Measurements from ENCODE around the gene LTB. TPM values are rescaled to one million over a fixed set of nuclear protein-coding genes. Genes with fewer than 3 reads are reported as not detected.

LTB gene
- polyA plus RNA-seq, 3 donors: 12.6 to 25.5 (median 21.6) TPM

GRCh38 chr6:31621320-31621939 is 39.2 kb upstream of the LTB start:
- H3K36me3 Mint-ChIP-seq: peaks cover 42 to 53% of the 10 kb centered on the region in 2 donors

More at GRCh38 chr6:31621320-31621939, 39.2 kb upstream of the LTB start:
- intact Hi-C loops (cut with micrococcal nuclease): loop anchor here (2.0 to 5.0 kb wide), 2 partner anchors 31 to 46 kb away; partner anchors contain the start of genes BAG6 (in 2 of the 2), CSNK2B (in 1 of the 2) and LY6G5B (in 1 of the 2)
- Histone ChIP-seq H4K20me1 (ENCODE audit: insufficient read depth, low read length) (peaks cover 23% of the 10 kb centered on the region), H3K4me3 (replicated peaks in 1 of 3; ENCODE audit: low read depth in 2 of 3, low read length in 3 of 3) (peak overlapping the region; percentile 79 to 97 (median 87)), H3K79me2 (ENCODE audit: insufficient read depth, low read length) (peaks cover 88% of the 10 kb centered on the region), H3K9me3 (replicated peaks in 1 of 2; ENCODE audit: control insufficient read depth in 1 of 2, insufficient read depth in 1 of 2, low read length in 2 of 2) (no peaks in the 10 kb centered on the region), H3K9ac (ENCODE audit: insufficient read depth, low read length, poor library complexity, severe bottlenecking) (peak overlapping the region; percentile 93), H3K36me3 (replicated peaks in 1 of 2; ENCODE audit: control insufficient read depth in 1 of 2, insufficient read depth in 2 of 2, low read length in 2 of 2) (peaks cover 33 to 45% of the 10 kb centered on the region in 2 donors), H2AFZ (ENCODE audit: insufficient read depth, low read depth, low read length, poor library complexity, severe bottlenecking) (peak overlapping the region; percentile 76), H3K27me3 (ENCODE audit: control insufficient read depth in 2 of 2, insufficient read depth in 2 of 2, low read length in 2 of 2) (no peaks in the 10 kb centered on the region), H3K27ac (ENCODE audit: low read depth in 1 of 2, low read length in 2 of 2) (peak overlapping the region; percentile 95 to 99), H3K4me2 (replicated peaks; ENCODE audit: extremely low read depth, low read length, poor library complexity, severe bottlenecking) (peak overlapping the region; percentile 95), H3K4me1 (ENCODE audit: control insufficient read depth in 1 of 2, insufficient read depth in 2 of 2, low read length in 2 of 2) (peaks cover 42 to 48% of the 10 kb centered on the region in 2 donors)
- H3K4me3 Mint-ChIP-seq: peak overlapping the region; percentile 89 to 96
- no peak for TF ChIP-seq CTCF (IDR thresholded peaks at IDR 0.05)
- H3K4me1 Mint-ChIP-seq: peaks cover 45% of the 10 kb centered on the region
- 27% methylated on average over 13 of the region's 15 CpGs for WGBS (ENCODE audit: insufficient coverage)
- H3K9me3 Mint-ChIP-seq: no peaks in the 10 kb centered on the region
- no peak for DNase-seq
- peak overlapping the region; percentile 79 to 100 (median 95) for H3K27ac Mint-ChIP-seq
- peaks cover 0 to 1% (median 0%) of the 10 kb centered on the region in 3 donors for H3K27me3 Mint-ChIP-seq (ENCODE audit: low read depth in 3 of 3)

All from CD14-positive monocyte (primary cell).